GM23338 (cell line): ENCODE results near the gene BLOC1S1. TPM values are rescaled to one million over a fixed set of nuclear protein-coding genes. Genes with fewer than 3 reads are reported as not detected.

Experiments used
- ATAC-seq: fragments of 200-7000 bp; cut with Tn5 transposase; 3 replicates; pipeline ENCODE4 v1.9.1; 2020
- DNase-seq: peaks from one replicate; pipeline ENCODE4 v3.0.0-alpha.2; 2015; ENCODE audit warnings: low spot score
- H2AFZ ChIP-seq: fragments of 200-600 bp; sonication (generic); 2 replicates; pipeline ENCODE4 v1.8.0; 2016; ENCODE audit warnings: antibody characterized with exemption, mild to moderate bottlenecking, moderate library complexity
- H3F3A ChIP-seq: fragments of 200-600 bp; sonication (generic); replicated peaks from 2 replicates; pipeline ENCODE4 v1.8.0; 2017; ENCODE audit warnings: antibody characterized with exemption, mixed run types, low read depth
- H3K27ac ChIP-seq: fragments of 200-600 bp; sonication (generic); 2 replicates; pipeline ENCODE4 v1.6.1; 2016; ENCODE audit warnings: low read depth
- H3K27me3 ChIP-seq: fragments of 200-600 bp; sonication (generic); 2 replicates; pipeline ENCODE4 v1.8.0; 2016; ENCODE audit warnings: mild to moderate bottlenecking, mixed run types, moderate library complexity; ENCODE audit not compliant: insufficient read depth
- H3K36me3 ChIP-seq: fragments of 200-600 bp; sonication (generic); 2 replicates; pipeline ENCODE4 v1.8.0; 2016; ENCODE audit warnings: mild to moderate bottlenecking; ENCODE audit not compliant: insufficient read depth
- H3K4me1 ChIP-seq: fragments of 200-600 bp; sonication (generic); 2 replicates; pipeline ENCODE4 v1.8.0; 2016; ENCODE audit warnings: mild to moderate bottlenecking, moderate library complexity; ENCODE audit not compliant: insufficient read depth
- H3K4me2 ChIP-seq: fragments of 200-600 bp; sonication (generic); 2 replicates; pipeline ENCODE4 v1.7.1; 2017; ENCODE audit warnings: mixed run types
- H3K4me3 ChIP-seq: fragments of 200-600 bp; sonication (generic); 2 replicates; pipeline ENCODE4 v1.6.1; 2016; ENCODE audit warnings: mixed run types
- H3K79me2 ChIP-seq: fragments of 200-600 bp; sonication (generic); replicated peaks from 2 replicates; pipeline ENCODE4 v1.8.0; 2017; ENCODE audit warnings: mild to moderate bottlenecking; ENCODE audit not compliant: insufficient read depth
- H3K9me2 ChIP-seq: fragments of 200-600 bp; sonication (generic); 2 replicates; pipeline ENCODE4 v1.8.0; 2017; ENCODE audit not compliant: insufficient read depth
- H4K20me1 ChIP-seq: fragments of 200-600 bp; sonication (generic); replicated peaks from 2 replicates; pipeline ENCODE4 v1.8.0; 2017; ENCODE audit warnings: mild to moderate bottlenecking; ENCODE audit not compliant: insufficient read depth
- H3K27ac Mint-ChIP-seq: 2 replicates; pipeline ENCODE4 v1.8.0; 2020; ENCODE audit warnings: inconsistent platforms, mild to moderate bottlenecking, moderate library complexity, mixed read lengths
- H3K27me3 Mint-ChIP-seq: 3 replicates; pipeline ENCODE4 v1.8.0; 2022; ENCODE audit warnings: low read depth, mild to moderate bottlenecking, moderate library complexity, mixed read lengths, inconsistent platforms; ENCODE audit not compliant: insufficient read depth, poor library complexity
- H3K36me3 Mint-ChIP-seq: 3 replicates; pipeline ENCODE4 v1.8.0; 2021; ENCODE audit warnings: low read depth, mild to moderate bottlenecking, inconsistent platforms, moderate library complexity, mixed read lengths
- H3K4me1 Mint-ChIP-seq: 3 replicates; pipeline ENCODE4 v1.8.0; 2020; ENCODE audit warnings: mild to moderate bottlenecking, inconsistent platforms, mixed read lengths
- H3K4me3 Mint-ChIP-seq: 3 replicates; pipeline ENCODE4 v1.8.0; 2021; ENCODE audit warnings: moderate library complexity, mild to moderate bottlenecking, inconsistent platforms, mixed read lengths
- H3K9me3 Mint-ChIP-seq: 3 replicates; pipeline ENCODE4 v1.8.0; 2020; ENCODE audit warnings: moderate library complexity, mild to moderate bottlenecking, inconsistent platforms, mixed read lengths
- CREB1 ChIP-seq: fragments of 250-450 bp; sonication (Bioruptor Pico); IDR thresholded peaks from 2 replicates; pipeline ENCODE4 v1.5.0; 2020; ENCODE audit warnings: low read depth, mild to moderate bottlenecking, moderate library complexity
- CTCF ChIP-seq, 2 experiments: fragments of 200-600 bp in 1 of 2; sonication (generic) in 1 of 2; conservative IDR thresholded peaks; 2 replicates each; pipeline versions ENCODE4 v1.5.1 to v1.6.1; 2016 to 2017; ENCODE audit warnings: antibody characterized with exemption in 2 of 2, low read depth in 2 of 2, mild to moderate bottlenecking in 2 of 2, moderate library complexity in 1 of 2
- ETS1 ChIP-seq: IDR thresholded peaks from 2 replicates; pipeline ENCODE4 v1.6.1; 2016; ENCODE audit warnings: antibody characterized with exemption
- EZH2 ChIP-seq: fragments of 200-600 bp; sonication (generic); IDR thresholded peaks from one replicate; pipeline ENCODE4 v1.8.0; 2017; ENCODE audit warnings: antibody characterized with exemption, mild to moderate bottlenecking, low read depth; ENCODE audit not compliant: unreplicated experiment
- EZH2phosphoT487 ChIP-seq: fragments of 200-600 bp; sonication (generic); IDR thresholded peaks from one replicate; pipeline ENCODE4 v1.8.1; 2018; ENCODE audit warnings: antibody characterized with exemption; ENCODE audit not compliant: unreplicated experiment
- JUNB ChIP-seq: IDR thresholded peaks from one replicate; pipeline ENCODE4 v1.6.1; 2016; ENCODE audit warnings: antibody characterized with exemption; ENCODE audit not compliant: unreplicated experiment
- NANOG ChIP-seq: IDR thresholded peaks from 2 replicates; pipeline ENCODE4 v1.6.1; 2016; ENCODE audit warnings: antibody characterized with exemption, borderline replicate concordance
- POLR2AphosphoS5 ChIP-seq: IDR thresholded peaks from 2 replicates; pipeline ENCODE4 v1.6.1; 2016; ENCODE audit warnings: antibody characterized with exemption, low read depth
- REST ChIP-seq: IDR thresholded peaks from one replicate; pipeline ENCODE4 v1.6.1; 2018; ENCODE audit warnings: antibody characterized with exemption; ENCODE audit not compliant: unreplicated experiment
- STAT1 ChIP-seq: IDR thresholded peaks from one replicate; pipeline ENCODE4 v1.6.1; 2016; ENCODE audit warnings: antibody characterized with exemption; ENCODE audit not compliant: unreplicated experiment
- ZNF114 ChIP-seq: fragments of 250-450 bp; sonication (Bioruptor Pico); IDR thresholded peaks from 2 replicates; pipeline ENCODE4 v1.5.0; 2020; ENCODE audit warnings: mild to moderate bottlenecking, moderate library complexity
- ZNF331 ChIP-seq: fragments of 250-450 bp; sonication (Bioruptor Pico); IDR thresholded peaks from 2 replicates; pipeline ENCODE4 v1.5.0; 2020; ENCODE audit warnings: low read depth, mild to moderate bottlenecking, moderate library complexity
- ZNF462 ChIP-seq: fragments of 250-450 bp; sonication (Bioruptor Pico); IDR thresholded peaks from 2 replicates; pipeline ENCODE4 v1.5.0; 2020; ENCODE audit warnings: mild to moderate bottlenecking, moderate library complexity
- polyA plus RNA-seq: library from polyadenylated mRNA; unstranded; fragments of >200 nt; fragmentation: Nextera tagmentation; extraction: Ambion mirVana; gene quantifications from 2 replicates; pipeline ENCODE4 v1.2.1, GENCODE V29; 2016
- total RNA-seq: library from RNA; depleted of rRNA; stranded (reverse); fragments of >200 nt; shearing (Covaris generic); gene quantifications from 2 replicates; pipeline ENCODE4 v1.2.3, GENCODE V29; 2014

BLOC1S1 gene
- total and polyA plus RNA-seq, 2 experiments from 2014 or later: 68.3 to 174 TPM

GRCh38 chr12:55732288-55732687 lies 16.4 kb downstream of the BLOC1S1 start:
- H3K4me3 ChIP-seq: no peak overlapping the region
- Mint-ChIP-seq H3K9me3 (no peaks in the 10 kb centered on the region; the same call in 2 of the 3 replicates), H3K27ac (no peak overlapping the region), H3K4me1 (peaks cover 28% of the 10 kb centered on the region), H3K4me3 (no peak overlapping the region), H3K27me3 (peaks cover 16% of the 10 kb centered on the region), H3K36me3 (peaks cover 3% of the 10 kb centered on the region; the same call in 2 of the 3 replicates)
- no peaks in the 10 kb centered on the region for H3K27me3 ChIP-seq
- H3K79me2 ChIP-seq: peaks cover 9% of the 10 kb centered on the region
- peaks cover 24% of the 10 kb centered on the region for H3K4me1 ChIP-seq
- TF ChIP-seq REST: no peak
- no peak for TF ChIP-seq CTCF (conservative IDR thresholded peaks at IDR 0.05; ENCODE audit: low read depth in 2 of 2)
- TF ChIP-seq ZNF114 (CRISPR knock-in tag): no peak
- TF ChIP-seq NANOG: no peak
- no peak for TF ChIP-seq CREB1 (CRISPR knock-in tag)
- no peak for TF ChIP-seq EZH2
- no peak for TF ChIP-seq POLR2AphosphoS5
- no peak for TF ChIP-seq ZNF331
- no peak for TF ChIP-seq JUNB
- TF ChIP-seq ZNF462 (CRISPR knock-in tag): no peak
- TF ChIP-seq STAT1: no peak
- TF ChIP-seq ETS1: no peak
- no peak for TF ChIP-seq EZH2phosphoT487
- H3K4me2 ChIP-seq: no peak overlapping the region
- H3F3A ChIP-seq: peaks cover 13% of the 10 kb centered on the region; the same call in 1 of the 2 replicates
- no peaks in the 10 kb centered on the region for H3K36me3 ChIP-seq
- no peaks in the 10 kb centered on the region for H4K20me1 ChIP-seq
- no peak overlapping the region for H3K27ac ChIP-seq
- H3K9me2 ChIP-seq: no peaks in the 10 kb centered on the region
- no peak overlapping the region for H2AFZ ChIP-seq
- no peak for ATAC-seq
- no peak for DNase-seq
